Endodermal cell (in vitro differentiated cells): ENCODE results near the gene CCDC9. TPM values are rescaled to one million over a fixed set of nuclear protein-coding genes. Genes with fewer than 3 reads are reported as not detected.

Experiments
- DNase-seq: peaks from one replicate; pipeline ENCODE4 v3.0.0-alpha.2; 2017
- H3K27ac ChIP-seq: 2 replicates; pipeline ENCODE4 v1.5.1; 2013; ENCODE audit warnings: mild to moderate bottlenecking, low read depth, low read length, moderate library complexity
- H3K27me3 ChIP-seq: 2 replicates; pipeline ENCODE4 v1.6.1; 2013; ENCODE audit warnings: mild to moderate bottlenecking, low read length, moderate library complexity; ENCODE audit not compliant: insufficient read depth, control insufficient read depth, poor library complexity, severe bottlenecking
- H3K36me3 ChIP-seq: 2 replicates; pipeline ENCODE4 v1.7.0; 2013; ENCODE audit warnings: mild to moderate bottlenecking, low read length, moderate library complexity; ENCODE audit not compliant: control insufficient read depth, insufficient read depth
- H3K4me1 ChIP-seq: one replicate; pipeline ENCODE4 v1.7.0; 2013; ENCODE audit warnings: low read length; ENCODE audit not compliant: control insufficient read depth, insufficient read depth
- H3K4me3 ChIP-seq: 2 replicates; pipeline ENCODE4 v1.5.1; 2013; ENCODE audit warnings: mild to moderate bottlenecking, low read length, moderate library complexity
- H3K9ac ChIP-seq: 2 replicates; pipeline ENCODE4 v1.6.1; 2013; ENCODE audit warnings: mild to moderate bottlenecking, low read length, moderate library complexity; ENCODE audit not compliant: poor library complexity, severe bottlenecking; ENCODE audit errors: extremely low read depth
- H3K9me3 ChIP-seq: 2 replicates; pipeline ENCODE4 v1.6.1; 2013; ENCODE audit warnings: mild to moderate bottlenecking, low read length, moderate library complexity; ENCODE audit not compliant: control insufficient read depth
- H3K27ac Mint-ChIP-seq: 2 replicates; pipeline ENCODE4 v1.8.0; 2020; ENCODE audit warnings: mixed read lengths
- H3K27me3 Mint-ChIP-seq: 2 replicates; pipeline ENCODE4 v1.8.0; 2021; ENCODE audit warnings: mild to moderate bottlenecking, mixed read lengths; ENCODE audit not compliant: insufficient read depth
- H3K36me3 Mint-ChIP-seq: 2 replicates; pipeline ENCODE4 v1.8.0; 2020; ENCODE audit warnings: low read depth, mixed read lengths
- H3K4me1 Mint-ChIP-seq: 2 replicates; pipeline ENCODE4 v1.8.0; 2020; ENCODE audit warnings: mixed read lengths
- H3K4me3 Mint-ChIP-seq: 2 replicates; pipeline ENCODE4 v1.8.0; 2020; ENCODE audit warnings: mild to moderate bottlenecking, moderate library complexity, mixed read lengths
- H3K9me3 Mint-ChIP-seq: 2 replicates; pipeline ENCODE4 v1.8.0; 2020; ENCODE audit warnings: mild to moderate bottlenecking, mixed read lengths
- WGBS, 2 experiments: methylation state at CpG; one replicate each; pipeline versions ENCODE4 v1.1.5 to v1.1.7; 2013; ENCODE audit warnings: missing lambda C conversion rate in 2 of 2, mixed read lengths in 1 of 2; ENCODE audit not compliant: insufficient coverage in 1 of 2, insufficient read length in 1 of 2; 5-methylcytosine and 5-hydroxymethylcytosine counted together
- microRNA-seq: library from miRNA; unstranded; fragments of <30 nt; microRNA quantifications from one replicate; pipeline ENCODE4 v1.2.0, GENCODE V29; 2020; ENCODE audit warnings: borderline microRNAs expressed
- total RNA-seq, 2 donors: library from RNA; stranded (reverse); fragmentation: NEBNext Ultra II Directional in 1 of 2; extraction: Animal tissue kit (Norgen Biotek cat#: 25700) in 1 of 2; gene quantifications; 2 replicates in 1 of 2; 3 replicates in 1 of 2; pipeline ENCODE4 v1.2.1, GENCODE V29; 2021
- TF ChIP-seq, protein P1 (sequence below): fragments of 200-600 bp; sonication (generic); conservative IDR thresholded peaks from 2 replicates; pipeline ENCODE4 v1.5.0; 2021; ENCODE audit warnings: antibody characterized with exemption, mild to moderate bottlenecking

CCDC9 gene
- total RNA-seq, 2 donors from 2014 or later: 33.8 to 46.2 TPM

DNA sequence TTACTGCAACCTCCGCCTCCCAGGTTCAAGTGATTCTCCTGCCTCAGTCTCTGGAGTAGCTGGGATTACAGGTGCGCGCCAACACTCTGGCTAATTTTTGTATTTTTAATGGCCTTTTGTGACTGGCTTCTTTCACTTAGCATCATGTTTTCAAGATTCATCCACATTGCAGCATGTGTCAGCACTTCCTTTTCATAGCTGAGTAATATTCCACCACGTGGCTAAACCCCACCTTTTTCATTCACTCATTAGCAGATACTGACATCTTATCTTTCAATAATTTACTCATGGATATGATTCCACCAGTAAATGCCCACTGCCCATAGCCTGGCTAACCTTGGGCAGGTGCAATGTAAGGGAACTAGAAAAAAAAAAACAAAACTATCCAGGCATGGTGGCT lies 60.2 kb downstream of the CCDC9 start:
- TF ChIP-seq, protein P1, sequence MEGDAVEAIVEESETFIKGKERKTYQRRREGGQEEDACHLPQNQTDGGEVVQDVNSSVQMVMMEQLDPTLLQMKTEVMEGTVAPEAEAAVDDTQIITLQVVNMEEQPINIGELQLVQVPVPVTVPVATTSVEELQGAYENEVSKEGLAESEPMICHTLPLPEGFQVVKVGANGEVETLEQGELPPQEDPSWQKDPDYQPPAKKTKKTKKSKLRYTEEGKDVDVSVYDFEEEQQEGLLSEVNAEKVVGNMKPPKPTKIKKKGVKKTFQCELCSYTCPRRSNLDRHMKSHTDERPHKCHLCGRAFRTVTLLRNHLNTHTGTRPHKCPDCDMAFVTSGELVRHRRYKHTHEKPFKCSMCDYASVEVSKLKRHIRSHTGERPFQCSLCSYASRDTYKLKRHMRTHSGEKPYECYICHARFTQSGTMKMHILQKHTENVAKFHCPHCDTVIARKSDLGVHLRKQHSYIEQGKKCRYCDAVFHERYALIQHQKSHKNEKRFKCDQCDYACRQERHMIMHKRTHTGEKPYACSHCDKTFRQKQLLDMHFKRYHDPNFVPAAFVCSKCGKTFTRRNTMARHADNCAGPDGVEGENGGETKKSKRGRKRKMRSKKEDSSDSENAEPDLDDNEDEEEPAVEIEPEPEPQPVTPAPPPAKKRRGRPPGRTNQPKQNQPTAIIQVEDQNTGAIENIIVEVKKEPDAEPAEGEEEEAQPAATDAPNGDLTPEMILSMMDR: no peak
- H3K9me3 ChIP-seq: no peaks in the 10 kb centered on the region
- H3K27ac ChIP-seq: no peak overlapping the region
- Mint-ChIP-seq H3K9me3 (peaks cover 3% of the 10 kb centered on the region), H3K27ac (no peak overlapping the region), H3K27me3 (peaks cover 2% of the 10 kb centered on the region), H3K4me1 (peaks cover 4% of the 10 kb centered on the region), H3K36me3 (no peaks in the 10 kb centered on the region), H3K4me3 (no peak overlapping the region)
- DNase-seq: no peak
- no peak overlapping the region for H3K4me3 ChIP-seq
- H3K4me1 ChIP-seq: no peaks in the 10 kb centered on the region
- H3K9ac ChIP-seq: no peak overlapping the region
- WGBS, 2 experiments: 86 to 90% methylated on average over 3 to 4 of the region's 4 CpGs
- H3K36me3 ChIP-seq: no peaks in the 10 kb centered on the region
- H3K27me3 ChIP-seq: no peaks in the 10 kb centered on the region

DNA sequence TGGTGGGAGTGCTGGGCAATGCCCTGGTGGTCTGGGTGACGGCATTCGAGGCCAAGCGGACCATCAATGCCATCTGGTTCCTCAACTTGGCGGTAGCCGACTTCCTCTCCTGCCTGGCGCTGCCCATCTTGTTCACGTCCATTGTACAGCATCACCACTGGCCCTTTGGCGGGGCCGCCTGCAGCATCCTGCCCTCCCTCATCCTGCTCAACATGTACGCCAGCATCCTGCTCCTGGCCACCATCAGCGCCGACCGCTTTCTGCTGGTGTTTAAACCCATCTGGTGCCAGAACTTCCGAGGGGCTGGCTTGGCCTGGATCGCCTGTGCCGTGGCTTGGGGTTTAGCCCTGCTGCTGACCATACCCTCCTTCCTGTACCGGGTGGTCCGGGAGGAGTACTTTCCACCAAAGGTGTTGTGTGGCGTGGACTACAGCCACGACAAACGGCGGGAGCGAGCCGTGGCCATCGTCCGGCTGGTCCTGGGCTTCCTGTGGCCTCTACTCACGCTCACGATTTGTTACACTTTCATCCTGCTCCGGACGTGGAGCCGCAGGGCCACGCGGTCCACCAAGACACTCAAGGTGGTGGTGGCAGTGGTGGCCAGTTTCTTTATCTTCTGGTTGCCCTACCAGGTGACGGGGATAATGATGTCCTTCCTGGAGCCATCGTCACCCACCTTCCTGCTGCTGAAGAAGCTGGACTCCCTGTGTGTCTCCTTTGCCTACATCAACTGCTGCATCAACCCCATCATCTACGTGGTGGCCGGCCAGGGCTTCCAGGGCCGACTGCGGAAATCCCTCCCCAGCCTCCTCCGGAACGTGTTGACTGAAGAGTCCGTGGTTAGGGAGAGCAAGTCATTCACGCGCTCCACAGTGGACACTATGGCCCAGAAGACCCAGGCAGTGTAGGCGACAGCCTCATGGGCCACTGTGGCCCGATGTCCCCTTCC lies 63.9 kb downstream of the CCDC9 start:
- Mint-ChIP-seq H3K9me3 (no peaks in the 10 kb centered on the region), H3K27ac (no peak overlapping the region), H3K36me3 (no peaks in the 10 kb centered on the region), H3K4me1 (peaks cover 4% of the 10 kb centered on the region), H3K27me3 (no peaks in the 10 kb centered on the region), H3K4me3 (no peak overlapping the region)
- no peaks in the 10 kb centered on the region for H3K27me3 ChIP-seq
- no peaks in the 10 kb centered on the region for H3K4me1 ChIP-seq
- TF ChIP-seq, protein P1: no peak
- no peaks in the 10 kb centered on the region for H3K9me3 ChIP-seq
- no peak overlapping the region for H3K4me3 ChIP-seq
- no peak overlapping the region for H3K9ac ChIP-seq
- H3K36me3 ChIP-seq: no peaks in the 10 kb centered on the region
- DNase-seq: no peak
- WGBS, 2 experiments: 95 to 98% methylated on average over 38 to 46 of the region's 46 CpGs
- H3K27ac ChIP-seq: no peak overlapping the region

Small RNA genes lying within 50 kb of the gene (microRNA-seq; reads per million reads assigned to microRNA genes)
- gene MIR3190 (not detected), gene MIR3191 (not detected)

Other genes starting within 250 kb of the CCDC9 start
- gene NPAS1, start 236.7 kb upstream of the CCDC9 start, total RNA-seq: 1 to 10 TPM; 6.9 to 8.7 TPM
- gene TMEM160, start 207.9 kb upstream of the CCDC9 start, total RNA-seq: 10 to 100 TPM; 61.8 to 69.5 TPM
- gene ZC3H4, start 142.7 kb upstream of the CCDC9 start, total RNA-seq: 10 to 100 TPM; 64.9 to 82.5 TPM
- gene SAE1, start 125.7 kb upstream of the CCDC9 start, total RNA-seq: 100 to 1,000 TPM; 187 to 240 TPM
- 10 to 100 TPM in 1 of 2 donors, 1 to 10 TPM in 1; 8.8 to 13.4 TPM for gene BBC3, start 25.3 kb upstream of the CCDC9 start, total RNA-seq
- 10 to 100 TPM in 1 of 2 donors, 1 to 10 TPM in 1; 8.7 to 11.5 TPM for gene INAFM1, start 18.4 kb downstream of the CCDC9 start, total RNA-seq
- gene C5AR1, start 53.3 kb downstream of the CCDC9 start, total RNA-seq: under 1 TPM in 1 of 2 donors, not detected in 1; 0.48 TPM
- not detected for gene C5AR2, start 75.7 kb downstream of the CCDC9 start, total RNA-seq
- gene DHX34, start 92.8 kb downstream of the CCDC9 start, total RNA-seq: 10 to 100 TPM; 36.9 to 43.9 TPM
- 100 to 1,000 TPM in 1 of 2 donors, 10 to 100 TPM in 1; 47.7 to 132 TPM for gene MEIS3, start 163.0 kb downstream of the CCDC9 start, total RNA-seq
- gene SLC8A2, start 215.4 kb downstream of the CCDC9 start, total RNA-seq: 1 to 10 TPM; 2.5 to 3.6 TPM
- gene KPTN, start 227.7 kb downstream of the CCDC9 start, total RNA-seq: 10 to 100 TPM; 14.7 to 22.9 TPM